ENCODE data around the gene FASN.

GRCh38 chr17:82104797-82105416 lies 6.9 kb upstream of the FASN start:
- TF ChIP-seq POLR2AphosphoS5 (IDR thresholded peaks at IDR 0.05; ENCODE audit: borderline replicate concordance, low read depth, low read length) (no peak; the same call in 1 of the 2 replicates), EZH2 (IDR thresholded peaks at IDR 0.05) (no peak), FOXP2 (optimal IDR thresholded peaks at IDR 0.05; ENCODE audit: control extremely low read depth, extremely low read length, insufficient read depth) (no peak)
